ENCODE data around the gene RPS6KB2.

Gene RPS6KB2

DNA sequence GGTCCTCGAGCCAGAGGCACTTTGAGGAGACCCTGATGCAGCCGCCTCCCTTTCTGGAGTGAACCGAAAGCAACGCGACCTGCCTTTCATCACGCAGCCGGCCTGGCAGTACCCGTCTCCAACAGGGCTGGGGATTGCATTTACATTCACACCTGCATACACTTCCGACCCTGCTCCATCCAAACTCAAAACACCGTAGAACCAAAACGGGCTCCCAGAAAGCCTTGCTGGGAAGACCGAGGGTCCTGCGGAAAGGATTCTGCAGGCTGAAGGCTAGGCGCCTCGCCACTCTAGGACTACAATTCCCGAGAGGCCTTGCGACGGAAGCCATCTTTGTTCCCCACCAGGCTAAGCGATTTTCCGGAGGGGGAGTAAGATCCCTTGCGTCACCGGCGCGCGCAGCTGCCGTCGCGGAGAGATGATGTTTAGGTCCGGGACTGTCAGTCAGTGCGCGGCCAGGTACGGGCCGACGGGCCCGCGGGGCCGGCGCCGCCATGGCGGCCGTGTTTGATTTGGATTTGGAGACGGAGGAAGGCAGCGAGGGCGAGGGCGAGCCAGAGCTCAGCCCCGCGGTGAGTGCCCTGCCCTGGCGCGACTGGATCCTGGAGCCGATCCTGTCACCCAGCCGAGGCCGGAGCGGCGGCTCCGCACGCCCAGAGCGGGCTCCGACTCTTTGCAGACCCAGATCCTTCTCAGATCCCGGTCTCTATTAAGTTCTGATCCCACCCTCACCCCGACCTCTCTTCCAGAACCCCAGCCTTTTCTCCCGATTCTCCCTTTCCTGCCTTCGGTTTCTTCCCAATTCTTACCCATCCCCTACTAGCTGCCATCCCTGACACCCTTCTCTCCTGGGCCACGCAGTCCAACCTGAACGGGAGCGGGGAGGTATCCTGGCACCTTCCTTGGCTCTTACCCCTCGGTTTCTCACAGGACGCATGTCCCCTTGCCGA is at the start of gene RPS6KB2:
RPS6KB2 (plus strand) TSS at position 443 of the 950 bp plus-strand sequence; CDS start at position 495, 52 bp downstream.
- peak; percentile 97 for DNase-seq

DNA sequence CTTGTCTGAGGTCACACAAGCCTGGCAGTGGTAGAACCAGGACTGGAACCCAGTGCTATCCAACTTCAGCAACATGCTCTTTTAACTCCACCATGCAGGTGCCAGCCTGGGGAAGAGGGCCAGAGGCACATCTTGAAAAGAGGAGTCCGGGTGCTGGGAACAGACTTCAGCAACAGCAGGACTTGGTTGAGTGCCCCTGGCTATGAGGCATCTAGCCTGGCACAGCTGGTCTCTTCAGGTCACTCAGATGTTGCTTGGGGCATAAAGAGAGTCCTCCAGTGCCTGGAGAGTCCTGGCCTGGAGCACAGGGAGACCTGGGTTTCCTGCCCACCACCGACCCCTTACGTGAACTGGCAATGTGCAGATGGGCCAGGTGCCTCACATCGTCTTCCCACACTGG is 49.8 kb upstream of the RPS6KB2 start:
- DNase-seq, result no peak

DNA sequence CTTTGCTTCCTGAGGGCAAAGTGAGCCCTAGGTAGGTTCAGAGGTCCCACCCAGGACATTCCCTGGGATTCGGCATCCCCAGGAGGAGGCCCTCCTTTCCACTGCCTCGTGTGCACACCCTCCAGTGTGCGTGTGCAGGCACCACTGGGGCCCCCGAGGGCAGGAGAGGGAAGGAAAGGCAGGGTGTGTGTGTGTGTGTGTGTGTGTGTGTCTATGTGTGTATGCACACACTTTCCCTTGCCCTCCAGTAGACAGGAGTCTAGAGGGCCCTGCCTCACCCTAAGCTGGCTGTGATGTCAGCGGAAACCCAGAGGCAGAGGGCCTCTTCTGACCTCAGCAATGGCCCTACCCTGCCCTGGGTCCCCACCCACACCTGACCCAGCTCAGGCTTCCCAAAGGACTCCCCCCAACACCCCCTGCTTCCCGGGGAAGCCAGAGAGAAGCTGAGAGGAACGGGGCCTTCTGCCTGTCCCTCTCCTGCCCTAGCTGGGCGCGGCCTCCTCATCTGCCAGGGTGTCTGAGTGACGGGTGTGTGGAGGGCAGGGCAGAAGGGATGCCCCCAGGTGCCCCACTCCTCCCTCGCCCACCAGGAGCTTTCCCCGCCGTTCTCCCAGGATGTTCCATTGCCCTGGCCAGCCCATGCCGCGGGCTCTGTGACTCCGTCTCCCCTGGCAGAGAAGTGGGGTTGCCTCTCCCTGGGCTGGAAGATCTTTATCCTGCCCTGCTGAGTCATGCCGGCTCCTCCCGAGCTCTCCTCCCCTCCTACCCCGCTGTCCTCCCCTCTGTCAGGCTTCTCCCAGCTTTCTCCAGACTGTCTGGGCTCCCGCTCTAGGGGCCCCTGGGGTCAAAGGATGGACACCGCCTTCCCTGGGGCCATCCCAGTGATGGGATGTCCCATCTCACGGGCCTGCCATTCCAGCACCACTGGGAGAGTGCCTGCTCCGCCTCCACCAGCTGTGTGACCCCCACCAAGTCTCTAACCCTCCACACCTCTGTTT is 48.9 kb upstream of the RPS6KB2 start:
- DNase-seq, result no peak

DNA sequence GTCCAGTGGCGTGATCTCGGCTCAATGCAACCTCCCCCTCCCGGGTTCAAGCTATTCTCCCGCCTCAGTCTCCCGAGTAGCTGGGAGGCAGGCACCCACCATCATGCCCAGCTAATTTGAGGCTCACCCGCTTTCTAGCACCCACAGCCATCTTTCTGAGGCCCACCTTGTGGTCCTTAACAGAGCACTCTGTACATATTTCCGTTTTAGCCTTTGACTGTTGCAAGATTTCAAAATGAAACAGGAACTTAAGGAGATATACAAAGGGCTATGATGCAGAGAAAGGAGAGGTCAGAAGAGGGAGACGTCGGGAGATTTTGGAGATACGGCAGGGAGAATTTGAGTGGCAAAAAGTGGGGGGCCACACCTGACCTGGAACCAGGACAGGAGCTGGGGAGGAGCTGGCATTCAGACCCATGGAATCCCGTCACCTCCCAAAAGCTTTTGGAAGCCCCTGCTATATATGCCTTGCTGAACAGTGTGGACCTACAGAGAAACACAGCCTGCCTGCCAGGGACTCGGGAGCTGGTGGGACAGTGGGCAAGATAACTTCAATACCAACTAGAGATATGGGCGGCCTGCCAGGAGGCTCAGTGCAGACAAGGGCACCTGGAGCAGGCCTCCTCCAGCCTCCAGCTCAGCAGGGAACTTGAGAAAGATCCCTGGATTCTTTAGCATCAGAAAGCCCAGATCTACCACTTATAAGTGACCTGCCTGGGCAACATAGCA is 46.9 kb upstream of the RPS6KB2 start:
- DNase-seq, result no peak

DNA sequence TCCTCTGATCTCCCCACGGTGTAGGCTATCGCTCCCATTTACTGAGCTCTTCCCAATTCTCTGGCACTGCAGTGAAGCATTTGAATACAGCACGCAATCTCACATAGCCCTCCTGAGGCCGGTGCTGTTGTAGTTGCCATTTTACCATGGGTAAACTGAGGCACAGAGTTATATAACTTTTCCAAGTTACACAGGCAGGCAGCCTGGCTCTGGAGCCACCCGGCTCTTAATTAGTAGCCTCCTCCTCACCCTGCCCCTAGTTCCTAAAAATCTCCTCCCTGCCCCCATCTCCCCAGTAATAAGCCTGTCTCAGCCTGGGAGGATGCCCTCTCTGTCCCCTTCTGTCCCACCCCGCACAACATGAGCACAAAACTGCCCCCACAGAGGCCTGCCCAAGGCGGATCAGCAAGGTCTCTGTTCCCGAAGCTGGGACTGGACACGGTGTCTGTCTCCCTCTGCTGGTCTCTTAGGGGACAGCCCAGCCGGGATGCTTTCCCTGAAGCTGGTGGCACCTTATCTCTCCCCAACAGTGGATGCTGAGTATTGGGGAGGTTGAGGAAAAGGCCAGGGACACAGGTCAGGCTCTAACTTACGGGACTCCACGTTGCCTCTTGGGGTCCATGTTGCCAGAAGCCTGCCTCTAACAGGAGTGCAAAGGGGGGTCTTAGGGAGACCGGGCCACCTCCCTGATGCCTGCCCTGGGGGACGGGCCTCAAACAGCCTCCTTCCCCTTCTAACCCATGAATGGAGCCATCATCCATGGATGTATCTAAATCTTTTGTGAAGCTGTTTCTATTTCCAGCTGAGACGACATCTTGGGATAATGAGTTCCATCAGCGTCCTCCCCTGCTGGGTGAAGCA is 45.8 kb upstream of the RPS6KB2 start:
- peak; percentile 44 for DNase-seq

DNA sequence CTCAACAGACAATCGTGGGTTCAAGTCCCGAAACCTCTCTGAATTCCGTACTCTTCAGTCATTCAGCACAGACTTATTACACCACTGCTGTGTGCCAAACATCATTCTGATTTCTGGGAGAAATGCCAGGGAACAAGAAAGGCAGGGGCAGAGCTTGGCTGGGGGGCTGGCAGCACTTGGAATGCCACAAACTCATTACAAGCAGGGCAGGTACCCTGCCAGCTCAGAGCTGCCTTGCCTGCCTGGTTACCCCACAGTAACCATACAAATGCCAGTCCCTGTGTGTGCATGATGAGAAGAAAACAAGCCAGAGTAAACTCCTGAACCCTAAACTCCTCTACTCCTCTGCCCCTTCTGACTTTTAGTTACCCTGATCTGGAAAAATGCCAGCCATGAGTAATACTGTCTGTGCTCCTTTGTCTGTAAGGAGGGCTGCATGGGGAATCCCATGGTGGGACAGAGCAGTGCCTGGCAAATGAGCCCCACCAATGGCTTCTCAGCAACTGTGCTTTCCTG is 43.4 kb upstream of the RPS6KB2 start:
- DNase-seq, result no peak

DNA sequence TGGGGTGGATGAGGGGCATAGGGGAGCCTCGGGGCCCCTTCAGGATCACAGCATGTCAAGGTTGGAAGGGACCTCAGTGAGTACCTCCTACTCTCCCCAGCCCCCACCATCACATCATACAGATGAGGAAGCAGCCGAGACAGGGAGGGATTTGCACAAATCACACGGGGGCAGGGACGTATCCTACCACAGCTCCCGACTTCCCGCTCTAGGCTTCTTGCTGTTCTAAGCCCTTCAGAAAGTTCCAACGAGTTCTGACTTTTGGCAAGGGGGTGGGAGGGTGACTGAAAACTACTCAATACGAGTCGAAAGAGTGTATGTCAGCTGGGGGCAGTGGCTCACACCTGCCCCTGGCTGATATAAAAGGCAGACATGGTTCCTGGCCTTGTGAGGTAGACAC is 41.2 kb upstream of the RPS6KB2 start:
- DNase-seq, result no peak

DNA sequence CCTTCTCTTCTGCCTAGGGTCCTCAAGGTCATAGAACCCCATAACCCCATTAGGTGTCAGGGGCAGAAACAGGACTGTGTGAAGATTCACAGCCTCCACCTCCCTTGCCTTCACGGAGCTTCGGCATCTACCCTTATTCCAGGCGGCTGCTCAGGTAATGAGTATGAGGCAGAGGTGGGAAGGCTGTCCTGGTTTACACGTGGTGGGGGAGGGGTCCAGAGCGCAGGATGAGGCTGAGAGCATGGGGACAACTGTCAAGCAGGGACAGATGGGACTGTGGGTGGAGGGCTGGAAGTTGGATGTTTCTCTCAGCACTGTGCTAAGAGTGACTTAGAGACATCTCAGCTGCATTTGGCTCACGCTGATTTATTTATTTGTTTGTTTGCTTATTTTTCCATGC is 40.8 kb upstream of the RPS6KB2 start:
- DNase-seq, result no peak

DNA sequence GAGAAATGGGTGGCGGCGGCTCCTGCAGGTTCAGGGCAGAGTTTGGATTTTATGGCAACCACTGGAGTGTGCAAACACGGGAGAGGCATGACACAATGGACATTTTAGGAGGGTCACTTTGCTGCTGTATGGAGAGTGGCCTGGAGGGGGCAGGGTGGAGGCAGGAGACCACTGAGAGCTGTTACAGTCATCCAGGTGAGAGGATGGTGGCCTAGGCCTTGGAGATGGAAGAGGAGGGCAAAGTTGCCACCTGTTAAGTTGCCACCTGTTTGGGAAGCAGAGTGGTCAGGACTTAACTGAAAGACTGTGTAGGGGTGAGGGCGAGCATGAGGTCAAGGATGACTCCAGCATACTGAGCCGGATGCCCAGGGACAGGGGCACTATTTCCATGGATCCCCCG is 38.8 kb upstream of the RPS6KB2 start:
- no peak for DNase-seq

DNA sequence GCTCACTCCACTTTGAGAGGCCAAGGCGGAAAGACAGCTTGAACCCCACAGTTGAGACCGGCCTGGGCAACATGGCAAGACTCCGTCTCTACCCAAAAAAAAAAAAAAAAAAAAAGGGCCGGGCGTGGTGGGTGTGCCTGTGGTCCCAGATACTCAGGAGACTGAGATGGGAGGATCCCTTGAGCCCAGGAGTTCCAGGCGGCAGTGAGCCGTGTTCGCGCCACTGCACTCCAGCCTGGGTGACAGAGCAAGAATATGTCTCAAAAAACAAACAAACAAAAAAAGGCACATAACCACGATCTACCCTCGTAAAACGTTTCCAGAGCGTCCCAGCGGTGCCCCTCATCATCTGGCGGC is 37.4 kb upstream of the RPS6KB2 start:
- DNase-seq, result no peak

DNA sequence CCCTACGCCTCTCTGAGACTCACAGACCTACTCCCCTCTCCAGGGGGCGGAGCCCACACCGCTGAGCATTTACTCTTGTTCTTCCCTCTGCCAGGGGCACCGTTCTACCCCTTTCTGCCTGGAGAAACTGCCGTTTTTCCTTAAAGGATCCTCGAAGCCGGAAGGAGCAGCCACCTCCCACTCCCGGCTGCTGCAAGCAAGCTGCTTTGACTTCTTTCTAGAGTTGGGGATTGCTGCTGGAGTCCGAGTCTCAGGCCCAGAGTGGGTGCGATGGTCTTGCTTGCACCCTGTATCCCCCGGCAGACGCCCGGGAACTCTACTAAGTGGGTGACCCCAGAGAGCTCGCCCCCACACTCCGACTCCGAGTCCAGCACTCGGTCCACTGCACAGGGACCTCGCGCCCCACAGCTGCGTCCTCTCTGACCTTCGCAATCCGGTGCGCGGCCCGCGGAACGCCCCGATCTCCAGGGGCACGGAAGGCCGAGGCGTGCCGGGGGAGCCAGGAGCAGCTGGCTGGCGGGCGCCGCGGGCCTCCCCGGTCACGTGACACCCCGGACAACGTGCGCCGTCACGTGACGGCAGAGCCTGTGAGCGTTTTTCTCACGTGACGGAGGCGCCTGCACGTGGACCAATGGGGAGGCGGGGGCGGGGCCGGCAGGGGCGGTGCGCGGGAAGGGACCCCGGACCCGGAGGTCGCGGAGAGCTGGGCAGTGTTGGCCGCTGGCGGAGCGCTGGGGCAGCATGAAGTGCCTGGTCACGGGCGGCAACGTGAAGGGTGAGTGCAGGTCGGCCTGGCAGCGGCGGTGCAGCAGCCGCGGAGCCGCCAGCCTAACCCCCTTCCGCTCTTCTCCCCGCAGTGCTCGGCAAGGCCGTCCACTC is 36.8 kb upstream of the RPS6KB2 start, which contains the start of gene RAD9A:
RAD9A (plus strand) TSS at position 683 of the 879 bp plus-strand sequence; CDS start at position 742, 59 bp downstream.
- DNase-seq, result peak; percentile 90

DNA sequence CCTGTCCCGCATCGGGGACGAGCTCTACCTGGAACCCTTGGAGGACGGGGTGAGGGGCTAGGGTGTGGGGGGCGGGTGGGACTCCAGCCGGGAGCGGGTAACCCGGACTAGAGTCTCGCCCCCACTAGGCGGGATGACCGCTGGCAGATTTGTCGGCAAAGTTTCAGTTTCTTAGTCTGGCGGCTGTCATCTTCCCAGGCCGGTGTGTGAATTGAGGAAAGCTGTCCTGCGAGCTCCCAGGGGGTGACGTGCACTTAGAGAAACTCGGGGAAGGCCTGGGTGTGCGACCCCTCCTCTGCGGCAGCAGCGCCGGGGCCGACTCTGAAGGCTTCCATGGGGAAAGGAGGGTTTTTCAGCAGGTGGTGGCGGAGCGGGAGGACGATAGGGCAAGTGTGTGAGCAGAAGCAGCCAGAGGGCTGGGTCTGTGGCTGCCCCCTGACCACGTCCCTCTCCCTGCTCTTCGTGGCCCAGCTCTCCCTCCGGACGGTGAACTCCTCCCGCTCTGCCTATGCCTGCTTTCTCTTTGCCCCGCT is 36.0 kb upstream of the RPS6KB2 start:
- no peak for DNase-seq

DNA sequence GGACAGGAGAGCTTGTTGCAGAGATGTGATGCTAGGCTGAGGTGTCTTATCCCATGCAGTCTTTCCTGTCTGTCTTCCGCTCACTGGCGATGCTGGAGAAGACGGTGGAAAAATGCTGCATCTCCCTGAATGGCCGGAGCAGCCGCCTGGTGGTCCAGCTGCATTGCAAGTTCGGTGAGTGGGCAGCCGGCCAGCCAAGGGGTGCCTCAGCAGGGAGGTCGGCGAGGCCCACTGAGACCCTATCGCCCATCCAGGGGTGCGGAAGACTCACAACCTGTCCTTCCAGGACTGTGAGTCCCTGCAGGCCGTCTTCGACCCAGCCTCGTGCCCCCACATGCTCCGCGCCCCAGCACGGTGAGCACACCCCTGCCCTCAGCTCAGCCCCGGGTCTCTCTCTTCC is 34.9 kb upstream of the RPS6KB2 start:
- no peak for DNase-seq

DNA sequence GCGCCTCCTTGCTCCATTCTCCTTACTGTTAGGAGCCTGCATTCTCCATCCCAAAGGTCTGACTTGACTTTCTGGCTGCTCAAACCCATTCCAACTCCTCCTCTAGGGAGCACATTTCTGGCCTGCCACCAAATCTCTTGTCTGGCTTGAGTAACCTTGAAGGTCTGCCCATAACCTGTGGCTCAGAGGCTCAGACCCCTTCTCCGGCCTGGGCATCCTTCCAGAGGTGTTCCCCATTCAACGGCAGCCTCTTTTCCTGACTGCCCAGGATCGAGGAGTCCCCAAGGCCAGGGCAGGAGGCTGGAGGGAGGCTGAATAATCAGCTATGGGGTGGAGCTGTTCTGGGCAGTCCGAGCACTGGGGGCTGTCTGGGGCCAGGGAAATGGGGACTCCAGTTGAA is 34.3 kb upstream of the RPS6KB2 start:
- no peak for DNase-seq

DNA sequence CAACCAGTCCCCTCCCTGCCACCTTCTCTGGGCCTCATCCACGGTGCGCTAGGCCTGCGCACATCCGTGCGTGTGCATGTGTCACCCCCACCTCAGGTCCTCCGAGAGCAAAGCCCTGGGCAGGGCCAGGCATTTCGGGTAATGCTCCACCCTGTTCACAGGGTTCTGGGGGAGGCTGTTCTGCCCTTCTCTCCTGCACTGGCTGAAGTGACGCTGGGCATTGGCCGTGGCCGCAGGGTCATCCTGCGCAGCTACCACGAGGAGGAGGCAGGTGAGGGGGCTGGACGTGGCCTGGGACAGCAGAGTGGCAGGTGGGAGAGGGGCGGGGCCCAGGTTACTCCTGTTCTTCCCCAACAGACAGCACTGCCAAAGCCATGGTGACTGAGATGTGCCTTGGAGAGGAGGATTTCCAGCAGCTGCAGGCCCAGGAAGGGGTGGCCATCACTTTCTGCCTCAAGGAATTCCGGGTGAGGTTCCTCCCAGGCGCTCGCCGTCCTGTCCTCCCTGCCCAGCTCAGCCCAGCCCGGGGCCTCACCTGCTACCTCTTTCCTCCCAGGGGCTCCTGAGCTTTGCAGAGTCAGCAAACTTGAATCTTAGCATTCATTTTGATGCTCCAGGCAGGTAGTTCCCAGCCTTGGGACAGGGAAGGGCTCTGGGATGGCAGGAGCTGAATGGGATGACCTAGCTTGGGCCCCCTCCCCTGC is 32.6 kb upstream of the RPS6KB2 start:
- no peak for DNase-seq

DNA sequence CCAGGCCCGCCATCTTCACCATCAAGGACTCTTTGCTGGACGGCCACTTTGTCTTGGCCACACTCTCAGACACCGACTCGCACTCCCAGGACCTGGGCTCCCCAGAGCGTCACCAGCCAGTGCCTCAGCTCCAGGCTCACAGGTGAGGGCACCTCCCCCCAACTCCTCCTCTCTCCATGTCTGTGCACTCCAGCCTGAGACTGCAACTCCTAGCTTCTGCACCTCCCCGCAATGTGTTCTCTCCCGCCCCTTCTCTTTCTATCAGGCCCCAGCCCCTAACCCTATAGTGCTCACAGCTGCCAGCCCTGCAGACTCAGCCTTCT is 32.1 kb upstream of the RPS6KB2 start:
- DNase-seq, result no peak

DNA sequence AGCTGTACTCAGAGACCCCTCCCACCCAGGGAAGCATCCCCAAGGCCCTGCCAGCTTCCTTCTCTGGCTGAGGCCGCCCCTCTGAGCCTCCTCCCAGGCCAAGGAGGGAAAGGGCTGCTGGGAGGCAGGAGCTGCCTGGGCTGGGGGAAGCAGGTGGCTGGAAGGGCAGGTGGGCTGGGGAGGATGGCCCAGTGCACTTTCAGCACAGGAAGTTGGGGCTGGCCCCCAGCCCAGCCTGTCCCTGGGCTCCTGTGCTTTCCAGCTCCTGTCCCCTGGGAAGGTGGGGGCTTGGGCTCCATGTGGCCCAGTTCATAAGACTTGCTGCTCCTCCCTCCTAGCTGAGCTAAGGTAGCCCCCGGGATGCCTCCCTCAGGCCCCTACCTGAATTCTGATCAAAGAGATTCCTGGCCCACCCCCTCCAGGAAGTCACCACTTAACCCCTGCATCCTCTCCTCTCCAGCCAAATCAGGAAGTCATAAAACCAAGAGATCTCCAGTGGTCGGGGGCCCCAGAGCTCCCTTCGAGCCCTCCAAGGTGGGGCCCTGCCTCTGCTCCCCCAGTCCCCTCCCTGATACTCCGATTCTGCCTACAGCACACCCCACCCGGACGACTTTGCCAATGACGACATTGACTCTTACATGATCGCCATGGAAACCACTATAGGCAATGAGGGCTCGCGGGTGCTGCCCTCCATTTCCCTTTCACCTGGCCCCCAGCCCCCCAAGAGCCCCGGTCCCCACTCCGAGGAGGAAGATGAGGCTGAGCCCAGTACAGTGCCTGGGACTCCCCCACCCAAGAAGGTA is 31.5 kb upstream of the RPS6KB2 start:
- DNase-seq, result no peak

DNA sequence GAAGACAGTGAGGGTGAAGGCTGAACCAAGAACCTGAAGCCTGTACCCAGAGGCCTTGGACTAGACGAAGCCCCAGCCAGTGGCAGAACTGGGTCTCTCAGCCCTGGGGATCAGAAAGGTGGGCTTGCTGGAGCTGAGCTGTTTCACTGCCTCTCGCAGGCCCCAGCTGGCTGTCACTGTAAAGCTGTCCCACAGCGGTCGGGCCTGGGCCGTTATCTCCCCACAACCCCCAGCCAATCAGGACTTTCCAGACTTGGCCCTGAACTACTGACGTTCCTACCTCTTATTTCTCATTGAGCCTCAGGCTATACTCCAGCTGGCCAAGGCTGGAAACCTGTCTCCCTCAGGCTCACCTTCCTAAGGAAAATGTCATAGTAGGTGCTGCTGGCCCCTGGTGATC is 30.8 kb upstream of the RPS6KB2 start:
- no peak for DNase-seq

All from NCI-H2227 treated with DMSO at 0.1 percent for 48 hours (cell line).